Calu3 (cell line): ENCODE data around the gene TPM3. TPM values are rescaled to one million over a fixed set of nuclear protein-coding genes. Genes with fewer than 3 reads are reported as not detected.

ENCODE experiments used
- Bru-seq: library from RNA; stranded (reverse); fragments of 400-500 nt; gene quantifications from one replicate; lab custom pipeline; 2021; lab: Mats Ljungman, UMichigan
- BruChase-seq, 2 experiments: library from RNA; stranded (reverse); fragments of 400-500 nt; gene quantifications; one replicate each; lab custom pipeline; 2021; lab: Mats Ljungman, UMichigan
- BruUV-seq: library from RNA; stranded (reverse); fragments of 400-500 nt; replicated peaks from 2 replicates; lab custom pipeline; 2021; lab: Mats Ljungman, UMichigan
- CTCF ChIA-PET: fragments of 300-600 bp; sonication (Branson Sonifier 250); formaldehyde crosslinking; loops from one replicate; lab custom pipeline; 2022; ENCODE audit warnings: antibody characterized with exemption; lab: Charles Lee
- DNase-seq: peaks from one replicate; pipeline ENCODE4 v3.0.0; 2022
- H3K27ac Mint-ChIP-seq: one replicate; pipeline ENCODE4 v1.8.0; 2022; ENCODE audit warnings: mixed read lengths; ENCODE audit not compliant: unreplicated experiment
- H3K27me3 Mint-ChIP-seq: one replicate; pipeline ENCODE4 v1.8.0; 2022; ENCODE audit warnings: mixed read lengths; ENCODE audit not compliant: unreplicated experiment
- H3K36me3 Mint-ChIP-seq: one replicate; pipeline ENCODE4 v1.8.0; 2022; ENCODE audit warnings: mild to moderate bottlenecking, moderate library complexity, mixed read lengths; ENCODE audit not compliant: insufficient read depth, unreplicated experiment
- H3K4me1 Mint-ChIP-seq: one replicate; pipeline ENCODE4 v1.8.0; 2022; ENCODE audit warnings: mild to moderate bottlenecking, low read depth, mixed read lengths; ENCODE audit not compliant: unreplicated experiment
- H3K4me3 Mint-ChIP-seq: one replicate; pipeline ENCODE4 v1.8.0; 2022; ENCODE audit warnings: mild to moderate bottlenecking, low read depth, moderate library complexity, mixed read lengths; ENCODE audit not compliant: unreplicated experiment
- H3K9me3 Mint-ChIP-seq: one replicate; pipeline ENCODE4 v1.8.0; 2022; ENCODE audit warnings: low read depth, mixed read lengths; ENCODE audit not compliant: unreplicated experiment
- intact Hi-C: fragments of 100-400 bp; cut with micrococcal nuclease; formaldehyde crosslinking; loops from one replicate; pipeline ENCODE4 v1.10.0; 2022; ENCODE audit not compliant: unreplicated experiment
- long read RNA-seq: library from polyadenylated mRNA; stranded (forward); transcript quantifications from one replicate; pipeline ENCODE4 v2.0.0, GENCODE V29; 2022
- total RNA-seq: library from RNA; stranded (reverse); gene quantifications from 2 replicates; pipeline ENCODE4 v1.2.3, GENCODE V29; 2022
- TF ChIP-seq, protein P1 (sequence below): fragments of 200-600 bp; IDR thresholded peaks from one replicate; pipeline ENCODE4 v1.8.0; 2022; ENCODE audit warnings: antibody characterized with exemption; ENCODE audit not compliant: unreplicated experiment

The TPM3 gene
- total RNA-seq (564 and 582 TPM in 2 replicates), Bru-seq, nascent RNA (percentile 97 among the genes with signal in this experiment), BruChase-seq, experiment 1, labeled RNA remaining after a 6-hour chase (percentile 98 among the genes with signal in this experiment), BruChase-seq, experiment 2, labeled RNA remaining after a 2-hour chase (percentile 97 among the genes with signal in this experiment)
- long read RNA-seq, transcript TPM3-219 (7 exons, 1,248 nt), result minor isoform, 5 of 1,311 reads
- long read RNA-seq, transcript TPM3-212 (8 exons, 3,131 nt), result major isoform, 1,090 of 1,311 reads
- long read RNA-seq, transcript TPM3-205 (9 exons, 1,771 nt), result minor isoform, 28 of 1,311 reads
- long read RNA-seq, partial matches to known transcripts, result 9 of 1,311 reads
- long read RNA-seq, other reads (novel, unspliced or antisense), result 176 of 1,311 reads

DNA sequence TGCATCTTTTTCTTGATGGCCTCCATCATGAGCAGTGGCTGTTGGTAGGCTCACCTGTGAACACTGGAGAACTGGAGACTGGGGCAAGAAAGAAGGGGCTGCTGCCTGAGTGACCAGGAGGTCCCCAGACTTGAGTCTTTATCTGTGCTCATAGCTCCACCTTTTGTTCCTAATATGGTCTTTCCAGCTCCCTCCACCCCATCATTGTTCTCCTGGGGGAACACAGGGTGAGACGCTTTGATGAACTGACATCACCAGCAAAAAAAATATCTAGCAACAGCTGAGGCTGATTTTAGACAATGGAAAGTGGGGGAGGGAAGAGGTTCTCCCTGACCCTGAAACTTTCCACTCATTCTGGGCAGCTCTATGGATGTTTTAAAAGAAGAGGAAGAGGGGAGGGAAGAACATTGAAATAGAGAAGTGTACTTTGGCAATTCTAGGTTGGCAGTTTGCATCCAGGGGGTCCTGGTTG is at the start of gene TPM3:
Gene TPM3 (minus strand): TSS at position 111 of the 472 bp plus-strand sequence. CDS start 82 bp downstream, at position 29.
- H3K4me1 Mint-ChIP-seq, result peaks cover 4% of the 10 kb centered on the region
- H3K27me3 Mint-ChIP-seq, result peaks cover 55% of the 10 kb centered on the region
- CTCF ChIA-PET, result interaction anchor here (0.5 to 1.2 kb wide), 2 partner anchors 19 to 134 kb away, joined by 3 read pairs; no protein-coding TSS in a partner anchor

DNA sequence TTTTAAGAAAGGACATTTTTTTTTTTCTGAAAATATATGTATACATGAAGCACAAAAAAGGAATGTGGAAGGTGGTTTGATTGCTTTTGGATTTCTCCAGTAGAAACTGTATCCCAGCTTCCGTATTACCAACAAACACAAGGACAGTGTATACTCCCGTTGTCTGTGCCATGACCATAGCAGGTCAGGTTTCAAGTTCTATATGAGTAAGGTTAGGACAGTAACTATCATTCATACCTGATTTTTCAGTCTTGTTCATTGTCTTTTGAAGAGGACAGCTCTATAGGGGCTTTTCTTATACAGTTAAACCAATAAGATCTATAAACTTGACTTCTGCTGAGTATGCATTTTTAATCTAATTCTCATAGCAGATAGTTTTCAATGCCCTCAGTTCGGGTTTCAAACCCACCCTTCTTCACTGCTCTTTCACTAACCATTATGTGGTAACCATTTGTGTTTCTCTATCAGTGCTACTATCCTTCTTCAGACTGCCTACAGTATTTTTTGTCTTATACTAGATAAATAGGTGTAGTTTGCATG is 48.5 kb upstream of the TPM3 start:
- Mint-ChIP-seq H3K4me3 (no peak overlapping the region), H3K9me3 (no peaks in the 10 kb centered on the region), H3K36me3 (peaks cover 80% of the 10 kb centered on the region), H3K27ac (no peak overlapping the region), H3K27me3 (no peaks in the 10 kb centered on the region), H3K4me1 (peaks cover 8% of the 10 kb centered on the region)
- BruUV-seq, result no TSS peak
- CTCF ChIA-PET, result interaction anchor here (0.7 kb wide), 1 partner anchor 239 kb away, joined by 3 read pairs; no protein-coding TSS in a partner anchor
- TF ChIP-seq, protein P1, sequence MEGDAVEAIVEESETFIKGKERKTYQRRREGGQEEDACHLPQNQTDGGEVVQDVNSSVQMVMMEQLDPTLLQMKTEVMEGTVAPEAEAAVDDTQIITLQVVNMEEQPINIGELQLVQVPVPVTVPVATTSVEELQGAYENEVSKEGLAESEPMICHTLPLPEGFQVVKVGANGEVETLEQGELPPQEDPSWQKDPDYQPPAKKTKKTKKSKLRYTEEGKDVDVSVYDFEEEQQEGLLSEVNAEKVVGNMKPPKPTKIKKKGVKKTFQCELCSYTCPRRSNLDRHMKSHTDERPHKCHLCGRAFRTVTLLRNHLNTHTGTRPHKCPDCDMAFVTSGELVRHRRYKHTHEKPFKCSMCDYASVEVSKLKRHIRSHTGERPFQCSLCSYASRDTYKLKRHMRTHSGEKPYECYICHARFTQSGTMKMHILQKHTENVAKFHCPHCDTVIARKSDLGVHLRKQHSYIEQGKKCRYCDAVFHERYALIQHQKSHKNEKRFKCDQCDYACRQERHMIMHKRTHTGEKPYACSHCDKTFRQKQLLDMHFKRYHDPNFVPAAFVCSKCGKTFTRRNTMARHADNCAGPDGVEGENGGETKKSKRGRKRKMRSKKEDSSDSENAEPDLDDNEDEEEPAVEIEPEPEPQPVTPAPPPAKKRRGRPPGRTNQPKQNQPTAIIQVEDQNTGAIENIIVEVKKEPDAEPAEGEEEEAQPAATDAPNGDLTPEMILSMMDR, result no peak
- no peak for DNase-seq
- intact Hi-C loops, result no loop called here

More for the DNA sequence above, at the start of gene TPM3:
- Mint-ChIP-seq H3K4me3 (no peak within 1 kb of the TSS), H3K9me3 (no peaks in the 10 kb centered on the region), H3K36me3 (no peaks in the 10 kb centered on the region), H3K27ac (no peak within 1 kb of the TSS)
- no peak for DNase-seq
- no TSS peak for BruUV-seq
- intact Hi-C loops, result loop anchor here (10.0 kb wide), 2 partner anchors 143 to 353 kb away; no protein-coding TSS in a partner anchor
- TF ChIP-seq, protein P1, result no peak

DNA sequence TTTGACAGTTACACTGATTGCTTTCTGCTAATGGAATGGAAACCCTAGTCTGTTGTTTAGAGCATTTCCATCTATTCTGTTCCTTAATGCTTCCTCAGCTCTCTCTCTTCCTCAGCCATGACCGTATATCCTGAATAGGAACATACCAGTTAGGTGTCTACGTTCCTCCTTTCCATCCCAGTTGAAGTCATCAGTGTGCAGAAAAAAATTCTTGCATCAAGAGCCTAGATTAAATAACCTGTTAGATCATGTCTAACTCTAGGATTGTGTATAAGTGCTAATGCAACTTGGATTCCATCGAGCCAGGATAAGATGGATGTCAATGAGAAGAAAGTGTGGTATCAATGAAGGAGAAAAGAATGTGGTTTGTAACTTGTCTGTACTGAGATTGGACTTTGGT is 47.6 kb upstream of the TPM3 start:
- CTCF ChIA-PET, result interaction anchor here (0.5 kb wide), 1 partner anchor 812 kb away, joined by 3 read pairs; no protein-coding TSS in a partner anchor
- no peaks in the 10 kb centered on the region for H3K27me3 Mint-ChIP-seq
- H3K9me3 Mint-ChIP-seq, result no peaks in the 10 kb centered on the region
- H3K4me3 Mint-ChIP-seq, result no peak overlapping the region
- DNase-seq, result no peak
- BruUV-seq, result no TSS peak
- H3K36me3 Mint-ChIP-seq, result peaks cover 80% of the 10 kb centered on the region
- peaks cover 8% of the 10 kb centered on the region for H3K4me1 Mint-ChIP-seq
- intact Hi-C loops, result no loop called here
- no peak overlapping the region for H3K27ac Mint-ChIP-seq
- TF ChIP-seq, protein P1, result no peak

DNA sequence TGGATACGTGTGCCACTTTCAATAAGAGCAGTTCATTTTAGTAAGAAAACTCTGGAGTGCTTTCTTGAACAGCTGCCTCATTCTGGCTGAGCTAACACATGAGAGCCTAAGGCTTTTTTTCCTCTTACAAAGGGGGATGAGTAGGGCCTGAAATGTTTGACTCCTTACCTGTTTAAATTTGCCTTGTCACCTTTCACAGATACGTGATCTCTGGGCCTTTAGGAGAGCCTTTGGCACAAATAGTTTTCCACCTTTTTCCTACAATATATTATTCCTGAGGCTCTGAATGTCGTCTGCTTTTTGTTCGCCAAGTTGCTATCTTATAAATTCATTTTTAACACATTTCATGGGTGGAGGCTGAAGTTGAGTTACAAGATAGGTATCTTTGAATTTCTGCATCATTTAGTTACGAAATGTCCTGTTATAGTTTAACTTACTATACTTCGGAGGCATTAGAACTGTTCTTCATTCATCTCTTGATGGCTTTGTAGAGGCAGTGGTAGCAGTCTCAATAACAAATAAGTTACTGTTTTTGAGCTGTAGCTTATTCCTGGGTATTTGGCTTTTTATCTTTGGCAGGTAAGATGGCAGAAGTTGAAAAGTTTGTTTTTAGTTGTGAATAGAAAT is 46.1 kb upstream of the TPM3 start:
- no peak for DNase-seq
- H3K27me3 Mint-ChIP-seq, result no peaks in the 10 kb centered on the region
- H3K4me1 Mint-ChIP-seq, result peaks cover 8% of the 10 kb centered on the region
- no peaks in the 10 kb centered on the region for H3K9me3 Mint-ChIP-seq
- TF ChIP-seq, protein P1, result no peak
- H3K4me3 Mint-ChIP-seq, result no peak overlapping the region
- CTCF ChIA-PET, result no interaction called here
- intact Hi-C loops, result no loop called here
- H3K27ac Mint-ChIP-seq, result no peak overlapping the region
- BruUV-seq, result no TSS peak
- peaks cover 81% of the 10 kb centered on the region for H3K36me3 Mint-ChIP-seq
